Liver (tissue), 9 donors: ENCODE measurements around the gene PFKP. TPM values are rescaled to one million over a fixed set of nuclear protein-coding genes. Genes with fewer than 3 reads are reported as not detected.

Experiments used
- DNase-seq: peaks from one replicate; pipeline ENCODE4 v3.0.0-alpha.2; 2017; ENCODE audit warnings: low spot score
- H3K27ac ChIP-seq, 2 donors: one replicate each; pipeline ENCODE4 v1.7.0; 2013; ENCODE audit warnings: inconsistent platforms in 2 of 2, low read length in 2 of 2, control low read depth in 1 of 2, low read depth in 1 of 2, mild to moderate bottlenecking in 1 of 2
- H3K27me3 ChIP-seq, 4 donors: one replicate each; pipeline versions ENCODE4 v1.6.1 to v1.7.0; 2013; ENCODE audit warnings: low read length in 3 of 4, inconsistent platforms in 1 of 4, mild to moderate bottlenecking in 1 of 4, moderate library complexity in 1 of 4; ENCODE audit not compliant: control insufficient read depth in 4 of 4, insufficient read depth in 4 of 4
- H3K36me3 ChIP-seq, 4 donors: one replicate each; pipeline versions ENCODE4 v1.6.1 to v1.7.0; 2013; ENCODE audit warnings: low read length in 3 of 4, mild to moderate bottlenecking in 3 of 4, low read depth in 1 of 4, moderate library complexity in 1 of 4; ENCODE audit not compliant: control insufficient read depth in 4 of 4, insufficient read depth in 3 of 4
- H3K4me1 ChIP-seq, 4 donors: one replicate each; pipeline versions ENCODE4 v1.6.1 to v1.7.0; 2013; ENCODE audit warnings: low read length in 3 of 4, mild to moderate bottlenecking in 3 of 4, moderate library complexity in 1 of 4; ENCODE audit not compliant: control insufficient read depth in 4 of 4, insufficient read depth in 4 of 4
- H3K4me3 ChIP-seq, 3 donors: one replicate each; pipeline versions ENCODE4 v1.6.1 to v1.7.0; 2013; ENCODE audit warnings: low read length in 3 of 3, control low read depth in 1 of 3, low read depth in 1 of 3, mild to moderate bottlenecking in 1 of 3
- H3K9ac ChIP-seq, 2 donors: one replicate each; pipeline ENCODE4 v1.7.0; 2013; ENCODE audit warnings: low read length in 2 of 2, mild to moderate bottlenecking in 2 of 2, moderate library complexity in 2 of 2, control low read depth in 1 of 2, low read depth in 1 of 2
- H3K9me3 ChIP-seq, 4 donors: one replicate each; pipeline versions ENCODE4 v1.6.1 to v1.7.0; 2013; ENCODE audit warnings: low read length in 3 of 4; ENCODE audit not compliant: control insufficient read depth in 4 of 4
- ATF3 ChIP-seq: IDR thresholded peaks from 2 replicates; pipeline ENCODE4 v1.6.1; 2016; ENCODE audit warnings: antibody characterized with exemption
- CTCF ChIP-seq: fragments of 150-350 bp; IDR thresholded peaks from 2 replicates; pipeline ENCODE4 v1.5.1; 2017; ENCODE audit warnings: improper control_type of control experiment, low read depth, low read length; ENCODE audit not compliant: missing input control
- EGR1 ChIP-seq, 2 donors: IDR thresholded peaks; 2 replicates each; pipeline ENCODE4 v1.6.1; 2016 to 2018; ENCODE audit warnings: antibody characterized with exemption in 2 of 2, low read depth in 2 of 2
- FOXA1 ChIP-seq: IDR thresholded peaks from 2 replicates; pipeline ENCODE4 v1.6.1; 2016; ENCODE audit warnings: antibody characterized with exemption
- FOXA2 ChIP-seq: IDR thresholded peaks from 2 replicates; pipeline ENCODE4 v1.6.1; 2016; ENCODE audit warnings: antibody characterized with exemption
- GABPA ChIP-seq, 2 donors: IDR thresholded peaks in 1 of 2; conservative IDR thresholded peaks in 1 of 2; 2 replicates each; pipeline ENCODE4 v1.6.1; 2016; ENCODE audit warnings: antibody characterized with exemption in 2 of 2, mild to moderate bottlenecking in 1 of 2, moderate library complexity in 1 of 2
- HNF4A ChIP-seq, 2 donors: conservative IDR thresholded peaks; 2 replicates each; pipeline ENCODE4 v1.6.1; 2016; ENCODE audit warnings: antibody characterized with exemption in 2 of 2, mild to moderate bottlenecking in 2 of 2
- HNF4G ChIP-seq: IDR thresholded peaks from 2 replicates; pipeline ENCODE4 v1.6.1; 2016; ENCODE audit warnings: antibody characterized with exemption
- JUND ChIP-seq, 2 donors: IDR thresholded peaks; 2 replicates each; pipeline ENCODE4 v1.6.1; 2016; ENCODE audit warnings: antibody characterized with exemption in 2 of 2
- MAX ChIP-seq: IDR thresholded peaks from 2 replicates; pipeline ENCODE4 v1.6.1; 2016; ENCODE audit warnings: antibody characterized with exemption
- NR2F2 ChIP-seq: IDR thresholded peaks from 2 replicates; pipeline ENCODE4 v1.6.1; 2016; ENCODE audit warnings: antibody characterized with exemption
- RAD21 ChIP-seq, 2 donors: IDR thresholded peaks; 2 replicates each; pipeline ENCODE4 v1.6.1; 2016; ENCODE audit warnings: antibody characterized with exemption in 2 of 2, mild to moderate bottlenecking in 2 of 2
- REST ChIP-seq: IDR thresholded peaks from 2 replicates; pipeline ENCODE4 v1.6.1; 2016; ENCODE audit warnings: antibody characterized with exemption, mild to moderate bottlenecking
- RXRA ChIP-seq, 2 donors: IDR thresholded peaks; 2 replicates each; pipeline ENCODE4 v1.6.1; 2017 to 2018; ENCODE audit warnings: antibody characterized with exemption in 2 of 2, mild to moderate bottlenecking in 1 of 2
- SP1 ChIP-seq: IDR thresholded peaks from 2 replicates; pipeline ENCODE4 v1.6.1; 2018; ENCODE audit warnings: antibody characterized with exemption, mild to moderate bottlenecking
- TAF1 ChIP-seq: conservative IDR thresholded peaks from 2 replicates; pipeline ENCODE4 v1.6.1; 2016; ENCODE audit warnings: antibody characterized with exemption, mild to moderate bottlenecking
- YY1 ChIP-seq: IDR thresholded peaks from 2 replicates; pipeline ENCODE4 v1.6.1; 2016; ENCODE audit warnings: antibody characterized with exemption, mild to moderate bottlenecking
- ZBTB33 ChIP-seq: IDR thresholded peaks from 2 replicates; pipeline ENCODE4 v1.6.1; 2016; ENCODE audit warnings: antibody characterized with exemption
- WGBS: extraction: QIAGEN DNeasy Blood & Tissue Kit; methylation state at CpG from one replicate; pipeline ENCODE4 v1.1.7; 2013; 5-methylcytosine and 5-hydroxymethylcytosine counted together
- polyA plus RNA-seq, 2 donors: library from polyadenylated mRNA; stranded (reverse) in 1 of 2; unstranded in 1 of 2; fragments of 200-250 nt in 1 of 2; fragments of >200 nt in 1 of 2; fragmentation: Nextera tagmentation in 1 of 2; extraction: Ambion mirVana in 1 of 2; gene quantifications; one replicate each; pipeline versions ENCODE4 v1.2.1 to v1.2.3, GENCODE V29; 2013 to 2015
- total RNA-seq, 2 donors: library from RNA; depleted of rRNA; stranded (reverse); fragments of >200 nt; gene quantifications; one replicate each; pipeline ENCODE4 v1.2.3, GENCODE V29; 2014
- donor health status: healthy.
- donor health status: healthy.
- donor health status: healthy.
- donor health status: healthy.
- donor health status: healthy.

Gene PFKP
- total and polyA plus RNA-seq, 4 donors, result 1.1 to 5.0 (median 2.8) TPM

- no peaks in the 10 kb centered on the region for H3K9me3 ChIP-seq
- H3K4me3 ChIP-seq, result no peak overlapping the region
- peaks cover 0 to 2% (median 0%) of the 10 kb centered on the region in 4 donors for H3K27me3 ChIP-seq
- 64% methylated on average over 4 of the region's 4 CpGs for WGBS
- no peak for DNase-seq
- H3K36me3 ChIP-seq, result no peaks in the 10 kb centered on the region
- no peak overlapping the region for H3K9ac ChIP-seq
- H3K27ac ChIP-seq, result no peak overlapping the region
- H3K4me1 ChIP-seq, result no peaks in the 10 kb centered on the region
- TF ChIP-seq RXRA (IDR thresholded peaks at IDR 0.05), result no peak
- no peak for TF ChIP-seq FOXA2
- no peak for TF ChIP-seq HNF4A (conservative IDR thresholded peaks at IDR 0.05)
- no peak for TF ChIP-seq FOXA1
- TF ChIP-seq EGR1 (IDR thresholded peaks at IDR 0.05; ENCODE audit: low read depth in 2 of 2), result no peak
- no peak for TF ChIP-seq REST
- no peak for TF ChIP-seq TAF1
- no peak for TF ChIP-seq YY1
- TF ChIP-seq HNF4G, result no peak
- TF ChIP-seq ATF3, result no peak
- TF ChIP-seq SP1, result no peak
- TF ChIP-seq GABPA (IDR thresholded peaks at IDR 0.05 in 1 of 2, conservative IDR thresholded peaks at IDR 0.05 in 1 of 2), result no peak
- no peak for TF ChIP-seq CTCF
- no peak for TF ChIP-seq JUND (IDR thresholded peaks at IDR 0.05)
- no peak for TF ChIP-seq ZBTB33
- no peak for TF ChIP-seq MAX
- TF ChIP-seq NR2F2, result no peak
- TF ChIP-seq RAD21 (IDR thresholded peaks at IDR 0.05), result no peak
Measured at GRCh38 chr10:3034616-3035015, 32.7 kb upstream of the PFKP start.
